ENCODE results near the gene DLGAP4.

Gene DLGAP4

DNA sequence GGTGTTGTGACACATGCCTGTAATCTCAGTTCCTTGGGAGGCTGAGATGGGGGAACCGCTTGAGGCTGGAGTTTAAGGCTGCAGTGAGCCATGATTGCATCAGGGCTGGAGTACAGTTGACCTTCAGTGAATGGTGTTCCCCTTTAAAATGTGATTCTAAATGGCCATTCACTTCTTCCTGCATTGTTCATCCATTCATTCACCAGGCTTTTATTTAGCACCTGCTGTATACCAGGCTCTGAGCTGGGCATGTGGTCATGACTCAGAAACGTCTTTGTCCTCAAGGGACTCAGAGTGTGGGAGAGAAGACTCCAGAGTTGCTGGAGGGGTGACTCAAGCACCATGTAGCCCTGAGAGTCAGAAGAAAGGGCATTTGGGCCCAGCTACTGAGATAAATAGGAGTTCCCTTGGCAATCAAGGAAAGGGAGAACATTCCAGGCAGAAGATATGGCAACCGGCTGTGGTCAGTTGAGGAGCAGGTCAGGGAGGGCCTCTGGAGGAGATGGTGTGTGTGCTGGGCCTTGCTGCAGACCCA lies 101.1 kb downstream of the DLGAP4 start:
- Histone ChIP-seq H3K27me3 (ENCODE audit: control insufficient read depth, insufficient read depth, low read length, poor library complexity, severe bottlenecking) (no peaks in the 10 kb centered on the region), H3K27ac (ENCODE audit: insufficient read depth, low read depth, low read length, poor library complexity, severe bottlenecking) (no peak overlapping the region), H3K9me3 (ENCODE audit: control insufficient read depth, low read length) (no peaks in the 10 kb centered on the region), H3K4me3 (ENCODE audit: insufficient read depth, low read depth, low read length) (no peak overlapping the region), H3K36me3 (ENCODE audit: control insufficient read depth, insufficient read depth, low read length) (no peaks in the 10 kb centered on the region), H3K4me1 (ENCODE audit: control insufficient read depth, insufficient read depth, low read length) (peaks cover 3% of the 10 kb centered on the region)
- 92% methylated on average over 3 of the region's 3 CpGs for WGBS, 2 experiments

DNA sequence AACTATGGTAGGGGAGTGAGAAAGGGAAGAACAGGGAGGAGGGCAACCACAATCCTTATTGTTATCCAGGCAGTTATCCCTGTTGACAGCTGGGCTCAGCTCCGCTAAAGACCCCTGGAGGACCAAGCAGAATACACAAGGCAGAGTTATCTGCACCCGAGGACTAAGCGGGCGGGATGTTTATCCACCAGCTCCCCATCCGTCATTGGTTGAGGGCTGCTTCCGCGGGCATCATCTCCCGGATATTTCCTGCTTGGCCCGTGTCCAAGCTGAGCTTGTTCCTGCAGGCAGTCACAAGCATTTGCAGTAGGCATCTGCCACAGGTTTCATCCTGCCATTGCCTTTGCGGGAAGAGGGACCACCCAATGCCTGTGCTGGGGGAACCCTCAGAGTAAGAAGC lies 102.1 kb downstream of the DLGAP4 start:
- peaks cover 3% of the 10 kb centered on the region for H3K4me1 ChIP-seq (ENCODE audit: control insufficient read depth, insufficient read depth, low read length)
- no peak overlapping the region for H3K4me3 ChIP-seq (ENCODE audit: insufficient read depth, low read depth, low read length)
- H3K27me3 ChIP-seq (ENCODE audit: control insufficient read depth, insufficient read depth, low read length, poor library complexity, severe bottlenecking): no peaks in the 10 kb centered on the region
- H3K36me3 ChIP-seq (ENCODE audit: control insufficient read depth, insufficient read depth, low read length): no peaks in the 10 kb centered on the region
- H3K27ac ChIP-seq (ENCODE audit: insufficient read depth, low read depth, low read length, poor library complexity, severe bottlenecking): no peak overlapping the region
- WGBS, 2 experiments: 78 to 82% methylated on average over 10 of the region's 10 CpGs
- H3K9me3 ChIP-seq (ENCODE audit: control insufficient read depth, low read length): no peaks in the 10 kb centered on the region

DNA sequence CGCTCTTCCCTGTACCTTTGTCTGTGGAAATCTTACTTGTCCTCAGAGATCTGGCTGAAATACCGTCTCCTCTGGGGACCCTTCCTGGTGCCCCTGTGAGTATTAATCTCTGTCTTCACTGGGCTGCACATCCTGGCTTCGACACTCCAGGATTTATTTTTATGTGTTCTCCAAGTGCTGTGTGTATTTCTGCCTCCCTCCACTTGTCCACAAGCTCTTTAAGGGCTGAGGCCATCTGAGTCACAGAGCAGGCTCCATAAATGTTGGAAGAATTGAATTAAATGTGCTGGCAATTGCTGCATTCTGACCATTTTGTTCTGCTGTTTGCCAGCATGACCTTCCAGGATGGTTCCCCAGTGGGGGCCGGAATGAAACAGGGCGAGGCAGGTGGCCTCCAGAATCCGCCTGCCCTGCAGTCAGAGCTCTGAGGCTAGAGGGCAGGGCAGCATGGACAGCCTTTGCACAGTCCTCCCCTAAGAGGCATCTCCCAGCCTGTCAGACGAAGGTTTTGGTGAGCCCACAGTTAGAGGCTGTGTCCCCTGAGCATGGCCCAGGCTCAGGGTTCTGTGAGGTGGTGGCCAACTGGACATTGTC lies 105.8 kb downstream of the DLGAP4 start:
- H3K4me1 ChIP-seq (ENCODE audit: control insufficient read depth, insufficient read depth, low read length): peaks cover 3% of the 10 kb centered on the region
- H3K27me3 ChIP-seq (ENCODE audit: control insufficient read depth, insufficient read depth, low read length, poor library complexity, severe bottlenecking): no peaks in the 10 kb centered on the region
- no peak overlapping the region for H3K4me3 ChIP-seq (ENCODE audit: insufficient read depth, low read depth, low read length)
- H3K27ac ChIP-seq (ENCODE audit: insufficient read depth, low read depth, low read length, poor library complexity, severe bottlenecking): no peak overlapping the region
- 84 to 87% methylated on average over 7 of the region's 7 CpGs for WGBS, 2 experiments
- no peaks in the 10 kb centered on the region for H3K36me3 ChIP-seq (ENCODE audit: control insufficient read depth, insufficient read depth, low read length)
- H3K9me3 ChIP-seq (ENCODE audit: control insufficient read depth, low read length): no peaks in the 10 kb centered on the region

DNA sequence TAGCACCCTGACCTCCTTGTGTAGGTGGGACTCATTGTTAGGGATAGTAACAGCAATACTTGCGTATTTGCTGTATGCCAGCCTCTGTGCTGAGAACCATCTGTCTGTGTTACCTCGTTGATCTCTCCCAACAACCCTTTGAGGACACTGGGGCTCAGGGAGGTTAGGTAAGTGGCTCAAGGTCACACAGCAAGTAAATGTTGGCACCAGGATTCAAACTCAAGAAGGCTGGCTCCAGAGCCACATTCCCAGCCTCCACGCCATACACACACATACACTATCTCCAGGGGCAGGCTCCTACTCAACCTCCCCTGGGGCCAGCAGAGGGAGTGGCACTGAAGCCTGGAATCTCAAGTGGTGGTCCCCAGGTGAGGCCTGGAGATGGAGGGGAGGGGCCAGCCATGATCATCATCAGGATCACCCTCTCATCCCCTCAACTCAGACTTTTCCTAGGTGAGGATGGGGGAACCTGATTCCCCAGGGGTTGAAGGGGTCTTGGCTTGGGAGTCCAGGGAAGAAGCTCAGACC lies 109.4 kb downstream of the DLGAP4 start:
- WGBS, 2 experiments: 87 to 93% methylated on average over 3 of the region's 3 CpGs
- Histone ChIP-seq H3K4me3 (ENCODE audit: insufficient read depth, low read depth, low read length) (no peak overlapping the region), H3K9me3 (ENCODE audit: control insufficient read depth, low read length) (no peaks in the 10 kb centered on the region), H3K36me3 (ENCODE audit: control insufficient read depth, insufficient read depth, low read length) (no peaks in the 10 kb centered on the region), H3K27me3 (ENCODE audit: control insufficient read depth, insufficient read depth, low read length, poor library complexity, severe bottlenecking) (no peaks in the 10 kb centered on the region), H3K27ac (ENCODE audit: insufficient read depth, low read depth, low read length, poor library complexity, severe bottlenecking) (no peak overlapping the region), H3K4me1 (ENCODE audit: control insufficient read depth, insufficient read depth, low read length) (no peaks in the 10 kb centered on the region)

DNA sequence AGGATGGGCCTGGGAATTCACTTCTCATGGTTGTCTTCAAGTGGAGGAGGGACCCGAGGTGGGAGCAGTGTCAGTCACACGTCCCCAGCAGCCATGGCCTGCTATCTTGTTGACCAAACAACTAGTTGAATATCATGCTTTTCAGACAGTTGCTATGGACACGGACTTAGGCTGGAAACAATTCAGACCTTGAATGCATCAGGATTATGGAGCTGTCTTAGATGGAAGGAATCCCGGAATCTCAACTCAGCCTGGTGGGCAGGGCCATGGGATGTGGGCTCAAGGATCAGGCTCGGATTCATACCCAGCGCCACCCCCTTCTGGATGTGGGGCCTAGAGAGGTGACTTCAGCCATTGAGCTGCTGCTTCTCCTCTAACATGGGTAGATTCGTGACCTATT lies 112.6 kb downstream of the DLGAP4 start:
- Histone ChIP-seq H3K27ac (ENCODE audit: insufficient read depth, low read depth, low read length, poor library complexity, severe bottlenecking) (no peak overlapping the region), H3K4me1 (ENCODE audit: control insufficient read depth, insufficient read depth, low read length) (no peaks in the 10 kb centered on the region)

DNA sequence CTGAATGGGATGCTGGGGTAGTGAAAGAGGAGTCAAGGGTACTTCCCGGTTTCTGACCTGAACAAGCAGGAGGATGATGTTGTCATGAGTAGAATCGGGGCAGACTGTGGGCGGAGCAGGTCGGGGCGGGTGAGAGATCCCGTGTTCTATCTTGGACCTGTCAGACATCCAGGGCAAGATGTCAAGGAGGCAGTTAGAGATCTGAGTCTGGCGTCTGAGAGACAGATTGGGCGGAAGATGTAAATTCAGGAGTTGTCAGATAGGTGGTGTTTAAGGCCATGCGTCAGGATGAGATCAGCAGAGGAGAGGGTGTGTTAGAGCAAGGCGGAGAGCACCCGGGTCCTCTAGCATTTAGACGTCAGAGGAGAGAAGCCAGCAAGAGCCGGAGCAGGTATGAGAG lies 115.5 kb downstream of the DLGAP4 start:
- Histone ChIP-seq H3K4me3 (ENCODE audit: insufficient read depth, low read depth, low read length) (no peak overlapping the region), H3K27me3 (ENCODE audit: control insufficient read depth, insufficient read depth, low read length, poor library complexity, severe bottlenecking) (no peaks in the 10 kb centered on the region), H3K4me1 (ENCODE audit: control insufficient read depth, insufficient read depth, low read length) (no peaks in the 10 kb centered on the region), H3K9me3 (ENCODE audit: control insufficient read depth, low read length) (no peaks in the 10 kb centered on the region), H3K36me3 (ENCODE audit: control insufficient read depth, insufficient read depth, low read length) (no peaks in the 10 kb centered on the region), H3K27ac (ENCODE audit: insufficient read depth, low read depth, low read length, poor library complexity, severe bottlenecking) (no peak overlapping the region)
- 88% methylated on average over 13 of the region's 13 CpGs for WGBS, 2 experiments

More for the DNA sequence above, 112.6 kb downstream of the DLGAP4 start:
- Histone ChIP-seq H3K4me3 (ENCODE audit: insufficient read depth, low read depth, low read length) (no peak overlapping the region), H3K27me3 (ENCODE audit: control insufficient read depth, insufficient read depth, low read length, poor library complexity, severe bottlenecking) (no peaks in the 10 kb centered on the region), H3K9me3 (ENCODE audit: control insufficient read depth, low read length) (no peaks in the 10 kb centered on the region), H3K36me3 (ENCODE audit: control insufficient read depth, insufficient read depth, low read length) (no peaks in the 10 kb centered on the region)
- WGBS, 2 experiments: 86 to 90% methylated on average over 7 of the region's 7 CpGs

DNA sequence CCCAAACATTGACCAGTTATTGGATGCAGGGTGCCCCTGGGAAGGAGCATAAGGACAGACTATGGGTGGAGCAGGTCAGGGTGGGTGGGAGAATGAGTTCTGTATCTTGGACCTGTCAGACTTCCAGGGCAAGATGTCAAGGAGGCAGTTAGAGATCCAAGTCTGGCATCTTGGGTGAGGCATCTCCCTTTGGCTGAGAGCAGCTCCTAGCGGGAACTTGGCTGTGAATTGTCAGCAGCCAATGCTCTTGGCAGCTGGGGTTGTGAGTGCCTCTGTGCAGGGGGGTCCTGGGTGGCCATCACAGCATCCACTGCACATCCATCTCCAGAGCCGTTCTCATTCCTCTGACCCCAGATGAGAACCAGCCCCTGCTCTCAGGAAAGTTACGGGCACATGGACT lies 118.2 kb downstream of the DLGAP4 start:
- Histone ChIP-seq H3K9me3 (ENCODE audit: control insufficient read depth, low read length) (no peaks in the 10 kb centered on the region), H3K27ac (ENCODE audit: insufficient read depth, low read depth, low read length, poor library complexity, severe bottlenecking) (no peak overlapping the region), H3K36me3 (ENCODE audit: control insufficient read depth, insufficient read depth, low read length) (no peaks in the 10 kb centered on the region), H3K4me1 (ENCODE audit: control insufficient read depth, insufficient read depth, low read length) (no peaks in the 10 kb centered on the region), H3K27me3 (ENCODE audit: control insufficient read depth, insufficient read depth, low read length, poor library complexity, severe bottlenecking) (no peaks in the 10 kb centered on the region), H3K4me3 (ENCODE audit: insufficient read depth, low read depth, low read length) (no peak overlapping the region)
- WGBS, 2 experiments: 92 to 94% methylated on average over 3 of the region's 3 CpGs

DNA sequence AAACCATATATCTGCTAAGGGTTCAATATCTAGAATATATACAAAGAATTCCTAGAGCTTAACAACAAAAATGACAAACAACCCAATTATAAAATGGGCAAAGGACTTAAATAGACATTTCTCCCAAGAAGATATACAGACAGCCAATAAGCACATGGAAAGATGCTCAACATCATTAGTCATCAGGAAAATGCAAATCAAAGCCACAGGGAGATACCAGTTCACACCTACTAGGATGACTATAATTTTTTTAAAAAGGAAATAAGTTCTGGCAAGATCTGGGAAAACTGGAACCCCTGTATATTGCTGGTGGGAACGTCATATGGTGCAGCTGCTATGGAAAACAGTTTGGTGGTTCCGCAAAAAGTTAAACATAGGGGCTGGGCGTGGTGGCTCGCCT lies 119.0 kb downstream of the DLGAP4 start:
- Histone ChIP-seq H3K4me1 (ENCODE audit: control insufficient read depth, insufficient read depth, low read length) (no peaks in the 10 kb centered on the region), H3K27ac (ENCODE audit: insufficient read depth, low read depth, low read length, poor library complexity, severe bottlenecking) (no peak overlapping the region), H3K27me3 (ENCODE audit: control insufficient read depth, insufficient read depth, low read length, poor library complexity, severe bottlenecking) (no peaks in the 10 kb centered on the region), H3K4me3 (ENCODE audit: insufficient read depth, low read depth, low read length) (no peak overlapping the region), H3K36me3 (ENCODE audit: control insufficient read depth, insufficient read depth, low read length) (no peaks in the 10 kb centered on the region), H3K9me3 (ENCODE audit: control insufficient read depth, low read length) (no peaks in the 10 kb centered on the region)
- 80 to 81% methylated on average over 4 of the region's 4 CpGs for WGBS, 2 experiments

DNA sequence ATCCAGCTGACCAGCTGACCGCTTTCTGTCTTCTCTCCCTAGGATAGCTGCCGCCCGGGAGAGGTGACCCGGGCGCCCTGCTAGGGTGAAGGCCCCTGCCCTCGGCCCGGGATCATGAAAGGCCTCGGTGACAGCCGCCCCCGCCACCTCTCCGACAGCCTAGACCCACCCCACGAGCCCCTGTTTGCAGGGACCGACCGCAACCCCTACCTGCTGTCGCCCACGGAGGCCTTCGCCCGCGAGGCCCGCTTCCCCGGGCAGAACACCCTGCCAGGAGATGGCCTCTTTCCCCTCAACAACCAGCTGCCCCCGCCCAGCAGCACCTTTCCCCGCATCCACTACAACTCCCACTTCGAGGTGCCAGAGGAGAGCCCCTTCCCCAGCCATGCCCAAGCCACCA lies 125.5 kb downstream of the DLGAP4 start:
- Histone ChIP-seq H3K27ac (ENCODE audit: insufficient read depth, low read depth, low read length, poor library complexity, severe bottlenecking) (no peak overlapping the region), H3K36me3 (ENCODE audit: control insufficient read depth, insufficient read depth, low read length) (no peaks in the 10 kb centered on the region), H3K9me3 (ENCODE audit: control insufficient read depth, low read length) (no peaks in the 10 kb centered on the region), H3K4me3 (ENCODE audit: insufficient read depth, low read depth, low read length) (no peak overlapping the region), H3K4me1 (ENCODE audit: control insufficient read depth, insufficient read depth, low read length) (no peaks in the 10 kb centered on the region), H3K27me3 (ENCODE audit: control insufficient read depth, insufficient read depth, low read length, poor library complexity, severe bottlenecking) (no peaks in the 10 kb centered on the region)
- WGBS, 2 experiments: 94 to 95% methylated on average over 24 of the region's 24 CpGs

DNA sequence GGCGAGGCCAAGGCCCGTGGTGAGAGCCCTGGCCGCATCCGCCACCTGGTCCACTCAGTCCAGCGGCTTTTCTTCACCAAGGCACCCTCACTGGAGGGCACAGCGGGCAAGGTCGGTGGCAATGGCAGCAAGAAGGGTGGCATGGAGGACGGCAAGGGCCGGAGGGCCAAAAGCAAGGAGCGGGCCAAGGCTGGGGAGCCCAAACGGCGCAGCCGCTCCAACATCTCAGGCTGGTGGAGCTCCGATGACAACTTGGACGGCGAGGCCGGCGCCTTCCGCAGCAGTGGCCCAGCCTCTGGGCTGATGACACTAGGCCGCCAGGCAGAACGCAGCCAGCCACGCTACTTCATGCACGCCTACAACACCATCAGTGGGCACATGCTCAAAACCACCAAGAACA lies 126.0 kb downstream of the DLGAP4 start:
- H3K27ac ChIP-seq (ENCODE audit: insufficient read depth, low read depth, low read length, poor library complexity, severe bottlenecking): no peak overlapping the region
- H3K4me3 ChIP-seq (ENCODE audit: insufficient read depth, low read depth, low read length): no peak overlapping the region
- no peaks in the 10 kb centered on the region for H3K9me3 ChIP-seq (ENCODE audit: control insufficient read depth, low read length)
- no peaks in the 10 kb centered on the region for H3K27me3 ChIP-seq (ENCODE audit: control insufficient read depth, insufficient read depth, low read length, poor library complexity, severe bottlenecking)
- H3K36me3 ChIP-seq (ENCODE audit: control insufficient read depth, insufficient read depth, low read length): no peaks in the 10 kb centered on the region
- no peaks in the 10 kb centered on the region for H3K4me1 ChIP-seq (ENCODE audit: control insufficient read depth, insufficient read depth, low read length)
- 95 to 96% methylated on average over 23 of the region's 23 CpGs for WGBS, 2 experiments
